Measurements from ENCODE around the gene WDPCP. TPM values are rescaled to one million over a fixed set of nuclear protein-coding genes. Genes with fewer than 3 reads are reported as not detected.

Gene WDPCP
- total and polyA plus RNA-seq, 2 donors (not counting 1 experiment from before 2014, with no cell fraction given): 5.6 to 22.8 TPM

DNA sequence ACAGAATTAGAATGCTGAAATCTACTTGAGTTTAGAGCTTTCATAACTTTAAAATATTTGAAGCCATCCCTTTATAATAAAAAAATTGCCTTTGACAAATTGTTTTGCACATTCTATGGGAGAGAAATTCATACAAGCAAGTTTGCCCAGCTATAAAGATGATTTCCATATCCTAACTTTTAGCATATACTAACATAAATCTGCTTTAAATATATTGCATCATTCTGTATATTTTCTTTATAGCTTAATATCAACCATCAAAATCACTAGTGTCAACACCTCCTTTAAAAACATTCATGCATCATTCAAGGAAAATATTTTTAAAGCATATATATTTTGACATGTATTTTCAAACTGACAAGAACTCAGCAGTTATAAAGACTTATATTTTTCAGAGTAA lies 49.9 kb downstream of the WDPCP start:
- ChIA-PET CTCF (interaction anchor here (0.9 kb wide), 1 partner anchor 52 kb away, joined by 3 read pairs; no protein-coding TSS in a partner anchor), POLR2A (no interaction called here)
- H3K9me3 ChIP-seq (ENCODE audit: control extremely low read depth in 1 of 3, control insufficient read depth in 2 of 3, insufficient read depth in 1 of 3, low read length in 2 of 3): peaks cover 0 to 4% (median 0%) of the 10 kb centered on the region in 3 donors
- TF ChIP-seq EZH2 (IDR thresholded peaks at IDR 0.05; ENCODE audit: borderline replicate concordance, insufficient read depth, low read depth, low read length, poor library complexity, severe bottlenecking): no peak
- TF ChIP-seq, protein P1, sequence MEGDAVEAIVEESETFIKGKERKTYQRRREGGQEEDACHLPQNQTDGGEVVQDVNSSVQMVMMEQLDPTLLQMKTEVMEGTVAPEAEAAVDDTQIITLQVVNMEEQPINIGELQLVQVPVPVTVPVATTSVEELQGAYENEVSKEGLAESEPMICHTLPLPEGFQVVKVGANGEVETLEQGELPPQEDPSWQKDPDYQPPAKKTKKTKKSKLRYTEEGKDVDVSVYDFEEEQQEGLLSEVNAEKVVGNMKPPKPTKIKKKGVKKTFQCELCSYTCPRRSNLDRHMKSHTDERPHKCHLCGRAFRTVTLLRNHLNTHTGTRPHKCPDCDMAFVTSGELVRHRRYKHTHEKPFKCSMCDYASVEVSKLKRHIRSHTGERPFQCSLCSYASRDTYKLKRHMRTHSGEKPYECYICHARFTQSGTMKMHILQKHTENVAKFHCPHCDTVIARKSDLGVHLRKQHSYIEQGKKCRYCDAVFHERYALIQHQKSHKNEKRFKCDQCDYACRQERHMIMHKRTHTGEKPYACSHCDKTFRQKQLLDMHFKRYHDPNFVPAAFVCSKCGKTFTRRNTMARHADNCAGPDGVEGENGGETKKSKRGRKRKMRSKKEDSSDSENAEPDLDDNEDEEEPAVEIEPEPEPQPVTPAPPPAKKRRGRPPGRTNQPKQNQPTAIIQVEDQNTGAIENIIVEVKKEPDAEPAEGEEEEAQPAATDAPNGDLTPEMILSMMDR (IDR thresholded peaks at IDR 0.05): no peak
- Mint-ChIP-seq H3K9me3 (ENCODE audit: insufficient read depth) (no peaks in the 10 kb centered on the region), H3K27me3 (no peaks in the 10 kb centered on the region), H3K27ac (no peak overlapping the region), H3K4me3 (no peak overlapping the region), H3K4me1 (peaks cover 9% of the 10 kb centered on the region)
- DNase-seq: no peak
- H3K36me3 ChIP-seq (replicated peaks in 1 of 2; ENCODE audit: control extremely low read depth in 1 of 2, control insufficient read depth in 1 of 2, extremely low read depth in 1 of 2, insufficient read depth in 2 of 2, low read length in 1 of 2): no peaks in the 10 kb centered on the region
- no peaks in the 10 kb centered on the region for H3K79me2 ChIP-seq (ENCODE audit: control insufficient read depth, insufficient read depth, low read length)
- no peaks in the 10 kb centered on the region for H4K20me1 ChIP-seq (ENCODE audit: control insufficient read depth, insufficient read depth, low read length, poor library complexity, severe bottlenecking)
- no peak for ATAC-seq (ENCODE audit: low read depth)
- H3K4me1 ChIP-seq (ENCODE audit: control insufficient read depth in 2 of 2, insufficient read depth in 2 of 2, low read length in 2 of 2): no peaks in the 10 kb centered on the region
- no peak overlapping the region for H3K4me3 ChIP-seq (ENCODE audit: control extremely low read depth in 1 of 5, extremely low read depth in 1 of 5, insufficient read depth in 1 of 5, low read depth in 2 of 5, low read length in 4 of 5)
- intact Hi-C loops (cut with micrococcal nuclease): no loop called here
- no peak overlapping the region for H2AFZ ChIP-seq (ENCODE audit: insufficient read depth, low read depth, low read length, poor library complexity, severe bottlenecking)
- no peak overlapping the region for H3K4me2 ChIP-seq (replicated peaks; ENCODE audit: low read depth, low read length, poor library complexity, severe bottlenecking)
- H3K27me3 ChIP-seq (replicated peaks in 1 of 4; ENCODE audit: control extremely low read depth in 1 of 4, control insufficient read depth in 3 of 4, insufficient read depth in 4 of 4, low read length in 3 of 4): no peaks in the 10 kb centered on the region
- H3K9ac ChIP-seq (ENCODE audit: low read length): no peak overlapping the region
- no peak overlapping the region for H3K27ac ChIP-seq (ENCODE audit: low read length in 2 of 2)

GRCh38 chr2:63537306-63537705 lies 51.0 kb downstream of the WDPCP start:
- Histone ChIP-seq H3K36me3 (replicated peaks in 1 of 2; ENCODE audit: control extremely low read depth in 1 of 2, control insufficient read depth in 1 of 2, extremely low read depth in 1 of 2, insufficient read depth in 2 of 2, low read length in 1 of 2) (no peaks in the 10 kb centered on the region), H3K27ac (ENCODE audit: low read length in 2 of 2) (no peak overlapping the region), H3K4me2 (replicated peaks; ENCODE audit: low read depth, low read length, poor library complexity, severe bottlenecking) (no peak overlapping the region), H3K27me3 (replicated peaks in 1 of 4; ENCODE audit: control extremely low read depth in 1 of 4, control insufficient read depth in 3 of 4, insufficient read depth in 4 of 4, low read length in 3 of 4) (no peaks in the 10 kb centered on the region), H3K4me3 (ENCODE audit: control extremely low read depth in 1 of 5, extremely low read depth in 1 of 5, insufficient read depth in 1 of 5, low read depth in 2 of 5, low read length in 4 of 5) (no peak overlapping the region), H4K20me1 (ENCODE audit: control insufficient read depth, insufficient read depth, low read length, poor library complexity, severe bottlenecking) (no peaks in the 10 kb centered on the region), H3K9ac (ENCODE audit: low read length) (no peak overlapping the region), H3K9me3 (ENCODE audit: control extremely low read depth in 1 of 3, control insufficient read depth in 2 of 3, insufficient read depth in 1 of 3, low read length in 2 of 3) (peaks cover 0 to 4% (median 0%) of the 10 kb centered on the region in 3 donors), H3K79me2 (ENCODE audit: control insufficient read depth, insufficient read depth, low read length) (no peaks in the 10 kb centered on the region), H3K4me1 (ENCODE audit: control insufficient read depth in 2 of 2, insufficient read depth in 2 of 2, low read length in 2 of 2) (no peaks in the 10 kb centered on the region), H2AFZ (ENCODE audit: insufficient read depth, low read depth, low read length, poor library complexity, severe bottlenecking) (no peak overlapping the region)
- Mint-ChIP-seq H3K4me3 (no peak overlapping the region), H3K27ac (no peak overlapping the region), H3K9me3 (ENCODE audit: insufficient read depth) (no peaks in the 10 kb centered on the region), H3K27me3 (no peaks in the 10 kb centered on the region), H3K4me1 (peaks cover 9% of the 10 kb centered on the region)
- no CpG with 5 or more reads among the region's 2 CpGs for WGBS (ENCODE audit: insufficient coverage)
- ChIA-PET CTCF (no interaction called here), POLR2A (no interaction called here)
- TF ChIP-seq, protein P1 (IDR thresholded peaks at IDR 0.05): no peak
- TF ChIP-seq EZH2 (IDR thresholded peaks at IDR 0.05; ENCODE audit: borderline replicate concordance, insufficient read depth, low read depth, low read length, poor library complexity, severe bottlenecking): no peak
- DNase-seq (no peak), ATAC-seq (ENCODE audit: low read depth) (no peak)
- intact Hi-C loops (cut with micrococcal nuclease): no loop called here

All from B cell (primary cell).